Measurements from ENCODE around the gene SGMS1.
A peak's percentile ranks its signal among the peaks of the same experiment; 100 is the strongest.

SGMS1 gene

GRCh38 chr10:50351483-50352146, 272.1 kb downstream of the SGMS1 start:
- no peak for DNase-seq (ENCODE audit: low read depth)
- no peak overlapping the region for H3K4me3 ChIP-seq (ENCODE audit: low read length)
- TF ChIP-seq CTCF (conservative IDR thresholded peaks at IDR 0.05; ENCODE audit: low read length): no peak

GRCh38 chr10:50350366-50350765, 273.4 kb downstream of the SGMS1 start:
- no peak for TF ChIP-seq CTCF (conservative IDR thresholded peaks at IDR 0.05; ENCODE audit: low read length)
- H3K4me3 ChIP-seq (ENCODE audit: low read length): no peak overlapping the region
- no peak for DNase-seq (ENCODE audit: low read depth)

- TF ChIP-seq CTCF (conservative IDR thresholded peaks at IDR 0.05; ENCODE audit: low read length): no peak
- H3K4me3 ChIP-seq (ENCODE audit: low read length): no peak overlapping the region
- DNase-seq (ENCODE audit: low read depth): no peak
These were observed 274.2 kb downstream of the SGMS1 start for GRCh38 chr10:50349554-50349953.

- TF ChIP-seq CTCF (conservative IDR thresholded peaks at IDR 0.05; ENCODE audit: low read length): no peak
- H3K4me3 ChIP-seq (ENCODE audit: low read length): no peak overlapping the region
- peak; percentile 48 for DNase-seq (ENCODE audit: low read depth)
These were observed 276.4 kb downstream of the SGMS1 start for GRCh38 chr10:50347394-50347802.

- H3K4me3 ChIP-seq (ENCODE audit: low read length): no peak overlapping the region
- DNase-seq (ENCODE audit: low read depth): no peak
- no peak for TF ChIP-seq CTCF (conservative IDR thresholded peaks at IDR 0.05; ENCODE audit: low read length)
These were observed 276.8 kb downstream of the SGMS1 start for GRCh38 chr10:50346942-50347341.

- DNase-seq (ENCODE audit: low read depth): no peak
- no peak overlapping the region for H3K4me3 ChIP-seq (ENCODE audit: low read length)
- no peak for TF ChIP-seq CTCF (conservative IDR thresholded peaks at IDR 0.05; ENCODE audit: low read length)
These were observed 278.2 kb downstream of the SGMS1 start for GRCh38 chr10:50345545-50345944.

- no peak for TF ChIP-seq CTCF (conservative IDR thresholded peaks at IDR 0.05; ENCODE audit: low read length)
- DNase-seq (ENCODE audit: low read depth): no peak
- H3K4me3 ChIP-seq (ENCODE audit: low read length): no peak overlapping the region
These were observed 279.9 kb downstream of the SGMS1 start for GRCh38 chr10:50343702-50344331.
